NT2/D1 (cell line): ENCODE data around the gene PFN4.

Experiments
- DNase-seq: peaks from one replicate; pipeline ENCODE4 v3.0.0-alpha.2; 2011; ENCODE audit warnings: low read depth, low spot score
- H3K27me3 ChIP-seq: 2 replicates; pipeline ENCODE4 v1.6.0; 2011; ENCODE audit warnings: mild to moderate bottlenecking; ENCODE audit not compliant: insufficient read length, insufficient read depth
- H3K36me3 ChIP-seq: 2 replicates; pipeline ENCODE4 v1.6.1; 2011; ENCODE audit warnings: mild to moderate bottlenecking, low read length, mixed read lengths; ENCODE audit not compliant: insufficient read depth, insufficient read length
- H3K4me1 ChIP-seq: 2 replicates; pipeline ENCODE4 v1.5.1; 2011; ENCODE audit not compliant: insufficient read depth, insufficient read length
- H3K4me3 ChIP-seq: 2 replicates; pipeline ENCODE4 v1.5.1; 2011; ENCODE audit warnings: low read depth; ENCODE audit not compliant: insufficient read length
- H3K9ac ChIP-seq: 2 replicates; pipeline ENCODE4 v1.6.0; 2011; ENCODE audit warnings: low read depth; ENCODE audit not compliant: insufficient read length
- H3K9me3 ChIP-seq: 2 replicates; pipeline ENCODE4 v1.5.1; 2011; ENCODE audit warnings: mild to moderate bottlenecking, low read length; ENCODE audit not compliant: insufficient read depth
- SUZ12 ChIP-seq: IDR thresholded peaks from 2 replicates; pipeline ENCODE4 v1.6.1; 2011; ENCODE audit not compliant: insufficient read length, insufficient read depth; ENCODE audit errors: extremely low read depth
- YY1 ChIP-seq: IDR thresholded peaks from 2 replicates; pipeline ENCODE4 v1.6.1; 2011; ENCODE audit not compliant: insufficient read length, insufficient read depth
- ZNF274 ChIP-seq: IDR thresholded peaks from 2 replicates; pipeline ENCODE4 v1.6.1; 2011; ENCODE audit warnings: mild to moderate bottlenecking, low read depth, low read length

The PFN4 gene

GRCh38 chr2:24085200-24085489, 38.0 kb downstream of the PFN4 start:
- no peak for DNase-seq
- TF ChIP-seq ZNF274 (no peak), YY1 (no peak), SUZ12 (no peak)
- Histone ChIP-seq H3K36me3 (peaks cover 29% of the 10 kb centered on the region), H3K9me3 (no peaks in the 10 kb centered on the region), H3K4me3 (peak overlapping the region; percentile 67), H3K4me1 (peaks cover 2% of the 10 kb centered on the region), H3K27me3 (no peaks in the 10 kb centered on the region), H3K9ac (peak overlapping the region; percentile 91)

DNA sequence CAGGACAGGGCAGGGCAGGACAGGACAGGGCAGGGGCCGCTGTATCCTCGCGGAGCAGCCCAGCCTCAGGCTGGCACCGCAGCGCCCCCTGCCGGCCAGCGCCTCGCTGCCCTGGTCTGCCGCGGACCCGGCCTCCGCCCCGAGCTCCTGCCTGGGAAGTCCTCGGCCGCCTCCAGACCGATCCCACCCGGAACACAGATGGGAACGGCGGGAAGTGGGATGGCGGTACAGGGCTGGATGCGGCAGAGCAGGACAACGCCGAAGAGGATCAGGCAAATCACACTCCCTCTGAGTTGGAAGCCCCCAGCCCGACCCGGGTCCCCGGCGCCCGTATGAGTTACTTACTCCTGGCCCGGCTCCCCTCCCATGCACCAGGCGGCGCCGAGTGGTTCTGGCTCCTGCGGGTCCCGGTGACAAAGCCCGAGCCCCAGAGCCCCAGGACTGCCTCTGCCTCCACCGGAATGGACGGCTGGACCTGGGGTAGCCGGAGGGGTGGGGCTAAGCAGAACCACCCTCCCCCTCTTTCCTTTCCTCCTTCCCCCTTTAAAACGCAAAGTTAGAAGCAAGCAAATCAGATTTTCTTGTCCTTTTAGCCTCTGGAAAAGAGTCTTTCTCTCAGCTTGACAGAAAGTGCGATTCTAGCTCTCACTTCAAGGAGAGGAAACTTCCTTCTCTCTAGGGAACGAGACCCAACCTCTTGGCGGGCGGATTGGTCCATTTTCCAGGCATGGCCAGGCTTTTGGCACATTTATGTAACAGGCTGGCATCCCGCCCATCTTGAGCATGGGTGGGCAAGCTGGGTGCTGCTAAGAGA, 38.5 kb downstream of the PFN4 start, which contains the start of gene TP53I3:
Gene TP53I3, minus strand, starts transcription at position 449 of the 814 bp plus-strand sequence. CDS start 508 bp downstream, outside the sequence.
- H3K4me1 ChIP-seq, result peaks cover 2% of the 10 kb centered on the region
- H3K9me3 ChIP-seq, result no peaks in the 10 kb centered on the region
- H3K9ac ChIP-seq, result peak within 1 kb of the TSS; percentile 91
- no peaks in the 10 kb centered on the region for H3K27me3 ChIP-seq
- peaks cover 33% of the 10 kb centered on the region for H3K36me3 ChIP-seq
- peak within 1 kb of the TSS; percentile 67 for H3K4me3 ChIP-seq
- no peak for TF ChIP-seq ZNF274
- TF ChIP-seq YY1, result no peak
- TF ChIP-seq SUZ12, result no peak
- DNase-seq, result peak; percentile 93

GRCh38 chr2:24083567-24084385, 39.4 kb downstream of the PFN4 start:
- peak; percentile 87 for DNase-seq
- Histone ChIP-seq H3K27me3 (no peaks in the 10 kb centered on the region), H3K9me3 (no peaks in the 10 kb centered on the region), H3K36me3 (peaks cover 41% of the 10 kb centered on the region), H3K9ac (peak overlapping the region; percentile 91), H3K4me1 (peaks cover 2% of the 10 kb centered on the region), H3K4me3 (peak overlapping the region; percentile 67)
- TF ChIP-seq YY1 (peak; percentile 35), ZNF274 (no peak), SUZ12 (no peak)

- peak overlapping the region; percentile 67 for H3K4me3 ChIP-seq
Observed at GRCh38 chr2:24082787-24083566, 40.2 kb downstream of the PFN4 start.

DNA sequence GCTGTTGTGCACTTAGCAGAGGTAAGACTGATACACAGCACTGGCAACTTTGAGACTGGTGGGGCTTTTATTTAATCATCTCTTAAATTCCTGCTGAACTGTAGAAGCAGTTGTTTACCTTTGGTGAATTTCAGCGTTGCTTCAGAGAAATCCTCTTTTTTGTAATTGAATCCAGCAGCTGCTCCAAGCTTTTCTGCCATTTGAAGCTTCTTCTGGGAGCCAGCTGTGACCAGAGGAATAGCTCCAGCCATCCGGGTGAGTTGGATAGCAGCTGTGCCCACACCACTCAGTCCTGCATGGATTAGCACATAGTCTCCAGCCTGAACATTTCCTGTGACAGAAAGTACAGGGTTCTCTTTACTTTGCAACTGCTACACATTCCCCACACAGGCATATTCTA, 42.4 kb downstream of the PFN4 start:
- peaks cover 50% of the 10 kb centered on the region for H3K36me3 ChIP-seq
- no peak for TF ChIP-seq SUZ12
- TF ChIP-seq ZNF274, result no peak
- TF ChIP-seq YY1, result no peak
- no peak overlapping the region for H3K4me3 ChIP-seq
- DNase-seq, result no peak
- H3K4me1 ChIP-seq, result peaks cover 2% of the 10 kb centered on the region
- no peaks in the 10 kb centered on the region for H3K9me3 ChIP-seq
- H3K9ac ChIP-seq, result no peak overlapping the region
- H3K27me3 ChIP-seq, result no peaks in the 10 kb centered on the region

More at GRCh38 chr2:24082787-24083566, 40.2 kb downstream of the PFN4 start:
- Histone ChIP-seq H3K27me3 (no peaks in the 10 kb centered on the region), H3K4me1 (peaks cover 2% of the 10 kb centered on the region), H3K9ac (peak overlapping the region; percentile 91), H3K36me3 (peaks cover 46% of the 10 kb centered on the region), H3K9me3 (no peaks in the 10 kb centered on the region)
- TF ChIP-seq YY1 (no peak), SUZ12 (no peak)
- DNase-seq, result no peak

- H3K4me3 ChIP-seq, result no peak overlapping the region
- no peak overlapping the region for H3K9ac ChIP-seq
- DNase-seq, result no peak
- no peaks in the 10 kb centered on the region for H3K27me3 ChIP-seq
- no peak for TF ChIP-seq YY1
- TF ChIP-seq SUZ12, result no peak
- TF ChIP-seq ZNF274, result no peak
- peaks cover 1% of the 10 kb centered on the region for H3K4me1 ChIP-seq
- H3K9me3 ChIP-seq, result no peaks in the 10 kb centered on the region
- H3K36me3 ChIP-seq, result peaks cover 61% of the 10 kb centered on the region
Observed at GRCh38 chr2:24077879-24078278, 45.3 kb downstream of the PFN4 start.
